Measurements from ENCODE around the gene DLK1. TPM values are rescaled to one million over a fixed set of nuclear protein-coding genes. Genes with fewer than 3 reads are reported as not detected.

The DLK1 gene
- total and polyA plus RNA-seq, 2 of the 4 experiments (the other 2 are of a cell fraction), result under 0.01 to 0.07 TPM

DNA sequence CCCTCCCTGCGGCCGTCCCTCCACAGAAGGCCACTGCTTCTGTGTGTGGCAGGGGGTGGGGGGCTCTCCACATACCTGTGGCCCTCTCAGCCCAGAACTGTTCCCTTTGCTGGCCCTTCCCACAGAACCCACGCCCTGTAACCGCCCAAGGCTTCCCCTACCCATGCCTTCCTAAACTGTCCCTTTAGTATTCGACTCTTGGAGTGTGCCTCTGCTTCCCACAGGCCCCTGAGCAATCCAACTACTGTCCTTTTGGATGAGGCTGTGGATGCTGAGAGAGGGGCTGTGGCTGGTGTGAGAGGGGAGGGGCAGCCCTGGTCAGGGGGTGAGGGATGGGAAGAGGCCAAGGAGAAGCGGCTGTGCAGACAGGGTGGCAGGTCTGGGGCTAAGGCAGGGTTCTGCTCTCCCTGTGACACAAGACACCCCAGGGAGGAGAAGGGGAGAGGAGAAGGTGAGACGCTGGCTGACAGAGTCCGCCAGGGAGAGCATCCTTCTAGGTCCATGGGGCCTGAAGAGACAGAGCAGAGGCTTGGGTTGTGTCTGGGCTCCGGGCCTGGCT is 46.0 kb downstream of the DLK1 start:
- no peak overlapping the region for H4K8ac ChIP-seq (ENCODE audit: low read depth in 2 of 2, low read length in 2 of 2)
- no peak overlapping the region for H2AK9ac ChIP-seq (replicated peaks; ENCODE audit: low read depth, low read length, poor library complexity)
- peaks cover 9% of the 10 kb centered on the region; the same call in 1 of the 2 replicates for H3K4me1 ChIP-seq (ENCODE audit: control insufficient read depth, insufficient read depth, low read length)
- no peak overlapping the region for H3K9ac ChIP-seq (ENCODE audit: low read depth, low read length)
- no peaks in the 10 kb centered on the region for H4K20me1 ChIP-seq (ENCODE audit: insufficient read depth, low read length)
- dilution Hi-C loops (cut with HindIII; ENCODE audit: low sequenced_read_pairs, unreplicated experiment), result no loop called here
- H4K91ac ChIP-seq (ENCODE audit: insufficient read depth, low read depth, low read length), result no peak overlapping the region
- BruUV-seq (replicated peaks), result no TSS peak
- ChIA-PET POLR2A (ENCODE audit: unreplicated experiment) (no interaction called here), CTCF (no interaction called here)
- no peak overlapping the region for H2BK120ac ChIP-seq (ENCODE audit: low read depth, low read length)
- no peak overlapping the region for H3K27ac ChIP-seq (ENCODE audit: insufficient read depth, low read length)
- no peak for TF ChIP-seq CHD1 (IDR thresholded peaks at IDR 0.05; ENCODE audit: low read depth, low read length)
- TF ChIP-seq CTCF (conservative IDR thresholded peaks at IDR 0.05; ENCODE audit: low read depth, low read length), result no peak
- no peak for TF ChIP-seq NFE2L2 (IDR thresholded peaks at IDR 0.05; ENCODE audit: low read depth, low read length)
- TF ChIP-seq FOS (IDR thresholded peaks at IDR 0.05; ENCODE audit: low read depth, low read length), result no peak
- H3K36me3 ChIP-seq (ENCODE audit: control insufficient read depth, insufficient read depth, low read length), result no peaks in the 10 kb centered on the region
- no peak overlapping the region for H3K23ac ChIP-seq (ENCODE audit: low read depth, low read length)
- no peaks in the 10 kb centered on the region; the same call in 1 of the 2 replicates for H3K9me1 ChIP-seq (ENCODE audit: insufficient read depth, low read length)
- H3K14ac ChIP-seq (replicated peaks; ENCODE audit: low read depth, low read length), result no peak overlapping the region
- H2AFZ ChIP-seq (replicated peaks; ENCODE audit: low read length, poor library complexity), result no peak overlapping the region
- H3K4me2 ChIP-seq (ENCODE audit: low read depth, low read length), result no peak overlapping the region
- peaks cover 10% of the 10 kb centered on the region for H3K9me3 ChIP-seq (ENCODE audit: control insufficient read depth, insufficient read depth, low read length)
- ATAC-seq (ENCODE audit: low read depth) (no peak), DNase-seq (no peak)
- no peak overlapping the region for H4K5ac ChIP-seq (ENCODE audit: low read depth, low read length)
- no peak overlapping the region for H3K18ac ChIP-seq (ENCODE audit: low read depth, low read length)
- no peak overlapping the region for H3K4me3 ChIP-seq (ENCODE audit: insufficient read depth, low read depth, low read length)
- no peak overlapping the region for H2BK5ac ChIP-seq (ENCODE audit: low read depth, low read length, poor library complexity, severe bottlenecking)
- H2BK15ac ChIP-seq (ENCODE audit: low read depth, low read length), result no peak overlapping the region
- H2AK5ac ChIP-seq (ENCODE audit: low read depth, low read length), result no peak overlapping the region
- H3K27me3 ChIP-seq (ENCODE audit: control insufficient read depth, insufficient read depth, low read length), result peaks cover 41% of the 10 kb centered on the region
- no peaks in the 10 kb centered on the region for H3K79me1 ChIP-seq (ENCODE audit: low read depth in 1 of 2, low read length in 2 of 2)
- in situ Hi-C loops (cut with MboI; ENCODE audit: low sequenced_read_pairs), result no loop called here
- WGBS, 2 experiments (ENCODE audit: extremely low coverage in 2 of 2, insufficient read length in 1 of 2), result no CpG with 5 or more reads among the region's 9 CpGs
- intact Hi-C loops (cut with micrococcal nuclease), result no loop called here
- no peak overlapping the region for H3K56ac ChIP-seq (ENCODE audit: extremely low read depth, insufficient read depth, low read length)
- H2BK20ac ChIP-seq (ENCODE audit: low read depth, low read length), result no peak overlapping the region
- no peak overlapping the region for H3K4ac ChIP-seq (ENCODE audit: low read depth, low read length)
